ENCODE results near the gene IGSF23.

DNA sequence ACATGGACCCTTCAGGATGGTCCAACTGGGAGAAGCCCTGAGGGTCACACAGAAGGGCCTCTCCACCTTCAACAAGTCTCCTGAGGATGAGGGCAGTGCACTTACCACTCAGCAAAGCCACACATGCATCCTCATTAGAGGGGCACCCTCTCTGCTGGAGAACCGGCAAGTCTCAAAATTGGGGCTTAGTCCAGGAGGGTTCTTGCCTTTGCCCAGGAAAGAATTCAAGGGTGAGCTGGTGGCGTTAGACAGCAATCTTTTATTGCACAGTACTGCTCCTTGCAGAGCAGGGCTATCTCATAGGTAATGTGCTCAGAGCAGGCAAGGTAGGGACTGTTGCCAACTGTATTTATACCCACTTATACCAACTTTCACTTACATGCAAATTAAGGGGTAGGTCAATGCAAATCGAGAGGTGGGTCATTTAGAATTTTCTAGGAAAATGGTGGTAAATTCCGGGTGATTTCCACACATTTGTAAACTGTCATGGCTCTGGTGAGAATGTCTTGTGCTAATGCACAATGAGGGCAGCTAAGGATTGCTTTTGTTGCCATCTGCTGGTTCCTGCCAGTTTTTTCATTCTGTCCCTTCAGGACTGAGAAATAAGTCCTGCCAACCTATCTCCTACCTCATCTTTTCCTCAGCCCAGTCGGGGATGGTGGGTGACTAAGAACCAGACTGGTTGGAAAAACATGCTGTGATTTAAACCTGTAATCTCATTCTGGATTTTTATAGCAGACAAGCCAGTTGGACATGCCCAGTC, 27.8 kb upstream of the IGSF23 start:
- TF ChIP-seq, protein P1, sequence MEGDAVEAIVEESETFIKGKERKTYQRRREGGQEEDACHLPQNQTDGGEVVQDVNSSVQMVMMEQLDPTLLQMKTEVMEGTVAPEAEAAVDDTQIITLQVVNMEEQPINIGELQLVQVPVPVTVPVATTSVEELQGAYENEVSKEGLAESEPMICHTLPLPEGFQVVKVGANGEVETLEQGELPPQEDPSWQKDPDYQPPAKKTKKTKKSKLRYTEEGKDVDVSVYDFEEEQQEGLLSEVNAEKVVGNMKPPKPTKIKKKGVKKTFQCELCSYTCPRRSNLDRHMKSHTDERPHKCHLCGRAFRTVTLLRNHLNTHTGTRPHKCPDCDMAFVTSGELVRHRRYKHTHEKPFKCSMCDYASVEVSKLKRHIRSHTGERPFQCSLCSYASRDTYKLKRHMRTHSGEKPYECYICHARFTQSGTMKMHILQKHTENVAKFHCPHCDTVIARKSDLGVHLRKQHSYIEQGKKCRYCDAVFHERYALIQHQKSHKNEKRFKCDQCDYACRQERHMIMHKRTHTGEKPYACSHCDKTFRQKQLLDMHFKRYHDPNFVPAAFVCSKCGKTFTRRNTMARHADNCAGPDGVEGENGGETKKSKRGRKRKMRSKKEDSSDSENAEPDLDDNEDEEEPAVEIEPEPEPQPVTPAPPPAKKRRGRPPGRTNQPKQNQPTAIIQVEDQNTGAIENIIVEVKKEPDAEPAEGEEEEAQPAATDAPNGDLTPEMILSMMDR (conservative IDR thresholded peaks at IDR 0.05; ENCODE audit: low read depth, low read length), result 0 out of 2 replicates have a peak, but pooled peaks have one; percentile 19
- TF ChIP-seq CEBPB (IDR thresholded peaks at IDR 0.05; ENCODE audit: low read depth, low read length), result no peak
- TF ChIP-seq RFX5 (IDR thresholded peaks at IDR 0.05; ENCODE audit: low read depth, low read length), result no peak
- no peak for TF ChIP-seq POLR2A (IDR thresholded peaks at IDR 0.05; ENCODE audit: low read depth, low read length)
- no peak for TF ChIP-seq CHD1 (IDR thresholded peaks at IDR 0.05; ENCODE audit: low read depth, low read length)
- TF ChIP-seq MAFK (IDR thresholded peaks at IDR 0.05; ENCODE audit: low read depth, low read length), result no peak
- no peak for TF ChIP-seq RCOR1 (IDR thresholded peaks at IDR 0.05; ENCODE audit: insufficient replicate concordance, low read length)
- TF ChIP-seq RAD21 (IDR thresholded peaks at IDR 0.05; ENCODE audit: low read length), result 0 out of 2 replicates have a peak, but pooled peaks have one; percentile 7
- TF ChIP-seq MXI1 (IDR thresholded peaks at IDR 0.05; ENCODE audit: borderline replicate concordance, low read depth, low read length), result no peak

Data from IMR-90 (cell line).